RWPE2 (cell line): ENCODE data around the gene MDK.

Experiments
- ATAC-seq: fragments of 200-7000 bp; cut with Tn5 transposase; 3 replicates; pipeline ENCODE4 v1.9.1; 2021; ENCODE audit warnings: low read depth
- DNase-seq: peaks from one replicate; pipeline ENCODE4 v3.0.0-alpha.2; 2020; ENCODE audit warnings: low spot score
- H3K27ac ChIP-seq: fragments of 450-650 bp; 2 replicates; pipeline ENCODE4 v1.5.1; 2017; ENCODE audit warnings: mild to moderate bottlenecking; ENCODE audit not compliant: poor library complexity, severe bottlenecking
- H3K27me3 ChIP-seq: fragments of 250-450 bp; sonication (Bioruptor Pico); 2 replicates; pipeline ENCODE4 v1.5.1; 2021; ENCODE audit warnings: mild to moderate bottlenecking, moderate library complexity; ENCODE audit not compliant: insufficient read depth, poor library complexity, severe bottlenecking
- H3K36me3 ChIP-seq: fragments of 250-450 bp; sonication (Bioruptor Pico); 2 replicates; pipeline ENCODE4 v1.5.1; 2020; ENCODE audit warnings: low read depth, mild to moderate bottlenecking, moderate library complexity
- H3K4me1 ChIP-seq: fragments of 250-450 bp; sonication (Bioruptor Pico); 2 replicates; pipeline ENCODE4 v1.5.1; 2021; ENCODE audit warnings: mild to moderate bottlenecking, moderate library complexity; ENCODE audit not compliant: insufficient read depth, poor library complexity, severe bottlenecking
- H3K4me3 ChIP-seq: fragments of 250-450 bp; sonication (Bioruptor Pico); 2 replicates; pipeline ENCODE4 v1.5.1; 2021; ENCODE audit warnings: mild to moderate bottlenecking, moderate library complexity; ENCODE audit not compliant: severe bottlenecking
- H3K9me3 ChIP-seq: fragments of 250-450 bp; sonication (Bioruptor Pico); 2 replicates; pipeline ENCODE4 v1.5.1; 2021; ENCODE audit warnings: mild to moderate bottlenecking, moderate library complexity; ENCODE audit not compliant: severe bottlenecking
- CTCF ChIP-seq: fragments of 450-650 bp; IDR thresholded peaks from one replicate; pipeline ENCODE4 v1.5.1; 2017; ENCODE audit warnings: mild to moderate bottlenecking, moderate library complexity; ENCODE audit not compliant: poor library complexity, severe bottlenecking

The MDK gene

DNA sequence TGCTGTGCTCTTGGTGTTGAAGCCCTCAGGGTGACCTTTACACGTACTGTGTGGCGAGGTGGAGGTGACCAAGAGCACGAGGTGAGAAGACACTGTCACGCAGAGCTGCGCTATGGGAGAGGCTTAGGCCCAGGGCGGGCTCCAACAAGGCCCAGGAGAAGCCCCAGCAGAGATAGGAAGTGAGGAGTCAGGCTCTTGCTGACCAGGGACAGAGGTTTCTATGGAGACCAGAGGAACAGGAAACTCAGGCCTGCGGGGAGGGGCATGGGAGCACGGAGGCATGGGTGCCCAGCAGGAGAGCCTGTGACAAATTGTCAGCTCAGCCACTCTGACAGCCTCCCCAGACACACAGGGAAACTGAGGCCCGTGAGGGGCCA is 18.4 kb upstream of the MDK start:
- Histone ChIP-seq H3K27ac (peak overlapping the region; percentile 59), H3K9me3 (no peaks in the 10 kb centered on the region), H3K4me3 (no peak overlapping the region), H3K27me3 (no peaks in the 10 kb centered on the region), H3K4me1 (peaks cover 16% of the 10 kb centered on the region), H3K36me3 (0 out of 2 replicates have a peak, but pooled peaks cover 4% of the 10 kb centered on the region)
- ATAC-seq (peak; percentile 76), DNase-seq (no peak)
- no peak for TF ChIP-seq CTCF

- H3K27ac ChIP-seq = peak overlapping the region; percentile 59
- DNase-seq = no peak
- H3K36me3 ChIP-seq = peaks cover 9% of the 10 kb centered on the region; the same call in 1 of the 2 replicates
- H3K27me3 ChIP-seq = no peaks in the 10 kb centered on the region
- no peak overlapping the region for H3K4me3 ChIP-seq
- TF ChIP-seq CTCF = no peak
- H3K9me3 ChIP-seq = no peaks in the 10 kb centered on the region
- ATAC-seq = peak; percentile 69
- peaks cover 16% of the 10 kb centered on the region for H3K4me1 ChIP-seq
Observed at GRCh38 chr11:46363455-46364005, 17.9 kb upstream of the MDK start.

DNA sequence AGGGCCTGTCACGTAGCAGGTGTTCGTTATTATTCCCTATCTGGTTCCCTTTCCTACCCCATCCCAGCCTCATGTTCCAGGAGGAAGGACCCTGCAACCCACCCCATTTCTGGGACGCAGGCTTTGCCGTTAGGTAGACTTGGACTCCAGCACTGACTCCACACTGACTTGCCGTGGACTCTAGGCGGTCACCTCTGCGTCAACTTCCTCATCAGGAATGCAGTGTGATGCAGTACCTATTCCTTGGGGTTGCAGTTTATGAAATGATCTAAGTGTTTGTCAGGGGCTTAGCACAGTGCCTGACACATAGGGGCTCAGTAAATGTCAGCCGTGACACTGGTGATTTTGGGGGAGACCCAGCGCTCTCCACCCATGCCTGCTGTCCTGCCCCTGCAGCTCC is 17.4 kb upstream of the MDK start:
- no peak for TF ChIP-seq CTCF
- H3K36me3 ChIP-seq = peaks cover 11% of the 10 kb centered on the region; the same call in 1 of the 2 replicates
- no peaks in the 10 kb centered on the region for H3K27me3 ChIP-seq
- no peaks in the 10 kb centered on the region for H3K9me3 ChIP-seq
- DNase-seq (no peak), ATAC-seq (no peak)
- H3K4me1 ChIP-seq = peaks cover 16% of the 10 kb centered on the region
- peak overlapping the region; percentile 59 for H3K27ac ChIP-seq
- no peak overlapping the region for H3K4me3 ChIP-seq

DNA sequence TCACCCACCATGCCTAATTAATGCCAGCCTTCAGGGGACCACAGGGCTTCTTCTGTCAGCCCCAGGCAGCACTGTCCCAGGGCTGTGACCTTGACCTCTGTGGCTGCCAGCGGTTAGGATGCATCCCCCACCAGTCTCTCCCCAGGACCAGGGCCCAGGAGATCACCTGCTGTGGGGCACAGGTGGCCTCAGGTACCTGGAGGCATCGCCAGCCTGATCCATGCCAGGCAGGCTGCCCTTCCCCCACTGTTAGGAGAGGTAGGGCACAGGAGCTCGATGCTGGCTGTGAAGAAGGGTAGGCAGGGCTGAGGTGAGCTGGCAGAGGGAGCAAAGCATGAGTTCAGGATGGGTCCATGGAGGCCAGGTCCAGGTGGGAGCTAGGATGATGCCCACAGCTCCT is 16.7 kb upstream of the MDK start:
- no peak for TF ChIP-seq CTCF
- no peaks in the 10 kb centered on the region for H3K9me3 ChIP-seq
- peaks cover 16% of the 10 kb centered on the region for H3K4me1 ChIP-seq
- H3K27ac ChIP-seq = no peak overlapping the region
- ATAC-seq (no peak), DNase-seq (no peak)
- H3K4me3 ChIP-seq = no peak overlapping the region
- no peaks in the 10 kb centered on the region for H3K27me3 ChIP-seq
- H3K36me3 ChIP-seq = peaks cover 14% of the 10 kb centered on the region; the same call in 1 of the 2 replicates

- Histone ChIP-seq H3K9me3 (no peaks in the 10 kb centered on the region), H3K4me3 (no peak overlapping the region), H3K36me3 (peaks cover 21% of the 10 kb centered on the region; the same call in 1 of the 2 replicates), H3K27ac (no peak overlapping the region), H3K27me3 (no peaks in the 10 kb centered on the region), H3K4me1 (peaks cover 14% of the 10 kb centered on the region)
- TF ChIP-seq CTCF = no peak
- ATAC-seq (no peak), DNase-seq (no peak)
Observed at GRCh38 chr11:46366260-46366659, 15.2 kb upstream of the MDK start.
